GM21825 (cell line): ENCODE measurements around the gene SRP14.

Experiments
- ATAC-seq: cut with Tn5 transposase; IDR thresholded peaks from one replicate; pipeline ENCODE4 v1.9.1; 2021; ENCODE audit warnings: mild to moderate bottlenecking, moderate library complexity; ENCODE audit not compliant: unreplicated experiment

Gene SRP14

GRCh38 chr15:40069178-40070165 lies 30.5 kb upstream of the SRP14 start:
- ATAC-seq: peak; percentile 73

- ATAC-seq: no peak
These were observed 29.1 kb upstream of the SRP14 start for GRCh38 chr15:40067921-40068624.

GRCh38 chr15:40066589-40066988 lies 27.6 kb upstream of the SRP14 start:
- ATAC-seq: no peak

- no peak for ATAC-seq
These were observed 26.2 kb upstream of the SRP14 start for GRCh38 chr15:40065166-40065565.

- ATAC-seq: peak; percentile 44
These were observed 25.4 kb upstream of the SRP14 start for GRCh38 chr15:40064231-40064894.

- ATAC-seq: no peak
These were observed 24.6 kb upstream of the SRP14 start for GRCh38 chr15:40063563-40064011.

GRCh38 chr15:40062816-40063562 lies 24.0 kb upstream of the SRP14 start:
- no peak for ATAC-seq

GRCh38 chr15:40061212-40061901 lies 22.4 kb upstream of the SRP14 start:
- peak; percentile 48 for ATAC-seq

GRCh38 chr15:40060236-40060961 lies 21.4 kb upstream of the SRP14 start:
- ATAC-seq: no peak

- no peak for ATAC-seq
These were observed 20.8 kb upstream of the SRP14 start for GRCh38 chr15:40059821-40060220.

- ATAC-seq: no peak
These were observed 19.6 kb upstream of the SRP14 start for GRCh38 chr15:40058476-40059140.

- ATAC-seq: no peak
These were observed 16.8 kb upstream of the SRP14 start for GRCh38 chr15:40055576-40056293.

- peak; percentile 62 for ATAC-seq
These were observed 16.0 kb upstream of the SRP14 start for GRCh38 chr15:40054855-40055575.

- ATAC-seq: peak; percentile 39
These were observed 15.5 kb upstream of the SRP14 start for GRCh38 chr15:40054605-40054854.

- peak; percentile 25 for ATAC-seq
These were observed 15.0 kb upstream of the SRP14 start for GRCh38 chr15:40053831-40054604.

- no peak for ATAC-seq
These were observed 14.3 kb upstream of the SRP14 start for GRCh38 chr15:40053079-40053830.
